PC-3 (cell line): ENCODE data around the gene ALAD. TPM values are rescaled to one million over a fixed set of nuclear protein-coding genes. Genes with fewer than 3 reads are reported as not detected.

Experiments used
- ATAC-seq: fragments of 200-7000 bp; cut with Tn5 transposase; 2 replicates; pipeline ENCODE4 v1.9.1; 2020; ENCODE audit warnings: mild to moderate bottlenecking, moderate library complexity
- BruUV-seq: library from RNA; stranded (reverse); fragments of 400-500 nt; replicated peaks from 2 replicates; lab custom pipeline; 2021; lab: Mats Ljungman, UMichigan
- CTCF ChIA-PET: fragments of 300-600 bp; sonication (Branson Sonifier 250); formaldehyde crosslinking; loops from one replicate; lab custom pipeline; 2022; ENCODE audit warnings: antibody characterized with exemption; lab: Charles Lee
- POLR2A ChIA-PET: fragments of 300-600 bp; sonication (Branson Sonifier 250); formaldehyde crosslinking; loops from one replicate; lab custom pipeline; 2022; ENCODE audit warnings: antibody characterized with exemption; ENCODE audit not compliant: unreplicated experiment; lab: Charles Lee
- DNase-seq: peaks from one replicate; pipeline ENCODE4 v3.0.0-alpha.2; 2015
- H2AFZ ChIP-seq: fragments of 300-600 bp; sonication (generic); 2 replicates; pipeline ENCODE4 v1.6.0; 2016; ENCODE audit warnings: antibody characterized with exemption, low read length
- H3F3A ChIP-seq: fragments of 300-600 bp; sonication (generic); one replicate; pipeline ENCODE4 v1.6.0; 2017; ENCODE audit warnings: antibody characterized with exemption, low read length, control low read depth, mild to moderate bottlenecking; ENCODE audit not compliant: unreplicated experiment
- H3K27ac ChIP-seq: fragments of 300-600 bp; sonication (generic); 2 replicates; pipeline ENCODE4 v1.5.1; 2016; ENCODE audit warnings: mild to moderate bottlenecking, low read length
- H3K27me3 ChIP-seq: fragments of 300-600 bp; sonication (generic); 2 replicates; pipeline ENCODE4 v1.6.1; 2016; ENCODE audit warnings: low read length, mixed read lengths
- H3K36me3 ChIP-seq: fragments of 300-600 bp; sonication (generic); 2 replicates; pipeline ENCODE4 v1.6.1; 2016; ENCODE audit warnings: low read depth, mixed run types, low read length, mixed read lengths
- H3K4me1 ChIP-seq: fragments of 300-600 bp; sonication (generic); 2 replicates; pipeline ENCODE4 v1.5.1; 2016; ENCODE audit warnings: low read length; ENCODE audit not compliant: insufficient read depth
- H3K4me2 ChIP-seq: fragments of 300-600 bp; sonication (generic); 2 replicates; pipeline ENCODE4 v1.6.0; 2016; ENCODE audit warnings: low read length
- H3K4me3 ChIP-seq: fragments of 300-600 bp; sonication (generic); 2 replicates; pipeline ENCODE4 v1.5.1; 2016; ENCODE audit warnings: mild to moderate bottlenecking, low read length, mixed read lengths
- H3K79me2 ChIP-seq: fragments of 300-600 bp; sonication (generic); 2 replicates; pipeline ENCODE4 v1.6.1; 2017; ENCODE audit warnings: low read length, mixed read lengths
- H3K9ac ChIP-seq: fragments of 300-600 bp; sonication (generic); 2 replicates; pipeline ENCODE4 v1.6.0; 2016; ENCODE audit warnings: mild to moderate bottlenecking, low read length
- H3K9me2 ChIP-seq: fragments of 300-600 bp; sonication (generic); replicated peaks from 2 replicates; pipeline ENCODE4 v1.6.1; 2016; ENCODE audit warnings: mixed run types, low read length, mixed read lengths
- H3K9me3 ChIP-seq: fragments of 300-600 bp; sonication (generic); 2 replicates; pipeline ENCODE4 v1.6.1; 2016; ENCODE audit warnings: low read length, mixed read lengths
- H4K20me1 ChIP-seq: fragments of 300-600 bp; sonication (generic); 2 replicates; pipeline ENCODE4 v1.6.1; 2016; ENCODE audit warnings: low read length, mixed read lengths
- CTCF ChIP-seq: fragments of 300-600 bp; sonication (generic); conservative IDR thresholded peaks from 2 replicates; pipeline ENCODE4 v1.5.1; 2017; ENCODE audit warnings: antibody characterized with exemption, low read depth, mild to moderate bottlenecking, low read length
- EZH2 ChIP-seq: fragments of 300-600 bp; sonication (generic); IDR thresholded peaks from one replicate; pipeline ENCODE4 v1.6.1; 2017; ENCODE audit warnings: antibody characterized with exemption, mild to moderate bottlenecking, low read length; ENCODE audit not compliant: unreplicated experiment
- EZH2phosphoT487 ChIP-seq: fragments of 300-600 bp; sonication (generic); IDR thresholded peaks from 2 replicates; pipeline ENCODE4 v1.6.1; 2018; ENCODE audit warnings: mild to moderate bottlenecking, antibody characterized with exemption, low read length, borderline replicate concordance
- intact Hi-C: fragments of 100-400 bp; cut with micrococcal nuclease; formaldehyde crosslinking; loops from 2 replicates; pipeline ENCODE4 v1.9.0; 2023
- total RNA-seq: library from RNA; depleted of rRNA; stranded (reverse); fragments of >200 nt; gene quantifications from 2 replicates; pipeline ENCODE4 v1.2.3, GENCODE V29; 2014

The ALAD gene
- total RNA-seq, 1 experiment from 2014 or later = 7.9 TPM

GRCh38 chr9:113373676-113374392, 27.2 kb downstream of the ALAD start:
- Histone ChIP-seq H3K4me1 (peaks cover 6% of the 10 kb centered on the region; the same call in 1 of the 2 replicates), H3F3A (no peaks in the 10 kb centered on the region), H3K9ac (no peak overlapping the region), H3K27ac (no peak overlapping the region), H2AFZ (no peak overlapping the region), H3K9me3 (no peaks in the 10 kb centered on the region), H3K36me3 (peaks cover 3% of the 10 kb centered on the region; the same call in 1 of the 2 replicates), H3K79me2 (peaks cover 14% of the 10 kb centered on the region), H3K4me2 (no peak overlapping the region), H3K9me2 (no peaks in the 10 kb centered on the region), H4K20me1 (no peaks in the 10 kb centered on the region), H3K4me3 (no peak overlapping the region), H3K27me3 (no peaks in the 10 kb centered on the region)
- ChIA-PET CTCF (no interaction called here), POLR2A (no interaction called here)
- intact Hi-C loops = no loop called here
- DNase-seq (no peak), ATAC-seq (no peak)
- BruUV-seq = no TSS peak
- TF ChIP-seq EZH2phosphoT487 (no peak), EZH2 (no peak), CTCF (no peak)

- no peaks in the 10 kb centered on the region for H3K9me3 ChIP-seq
- intact Hi-C loops = no loop called here
- no peak overlapping the region for H3K27ac ChIP-seq
- H3K79me2 ChIP-seq = peaks cover 14% of the 10 kb centered on the region
- BruUV-seq = no TSS peak
- no peak overlapping the region for H3K4me2 ChIP-seq
- H3K9me2 ChIP-seq = no peaks in the 10 kb centered on the region
- no peaks in the 10 kb centered on the region for H3F3A ChIP-seq
- H2AFZ ChIP-seq = no peak overlapping the region
- no peaks in the 10 kb centered on the region for H4K20me1 ChIP-seq
- H3K36me3 ChIP-seq = peaks cover 3% of the 10 kb centered on the region; the same call in 1 of the 2 replicates
- CTCF ChIA-PET = no interaction called here
- no peaks in the 10 kb centered on the region for H3K27me3 ChIP-seq
- DNase-seq = no peak
- no peak overlapping the region for H3K4me3 ChIP-seq
- POLR2A ChIA-PET = no interaction called here
- TF ChIP-seq CTCF = no peak
- no peak for TF ChIP-seq EZH2phosphoT487
- TF ChIP-seq EZH2 = no peak
- ATAC-seq = no peak
- no peak overlapping the region for H3K9ac ChIP-seq
- H3K4me1 ChIP-seq = peaks cover 6% of the 10 kb centered on the region; the same call in 1 of the 2 replicates
These were observed 27.8 kb downstream of the ALAD start for GRCh38 chr9:113373256-113373655.

- no peaks in the 10 kb centered on the region for H3F3A ChIP-seq
- CTCF ChIA-PET = no interaction called here
- H3K9ac ChIP-seq = no peak overlapping the region
- peaks cover 14% of the 10 kb centered on the region for H3K79me2 ChIP-seq
- no peak overlapping the region for H3K4me2 ChIP-seq
- H3K9me3 ChIP-seq = no peaks in the 10 kb centered on the region
- H3K27ac ChIP-seq = no peak overlapping the region
- POLR2A ChIA-PET = no interaction called here
- H3K9me2 ChIP-seq = no peaks in the 10 kb centered on the region
- H3K27me3 ChIP-seq = no peaks in the 10 kb centered on the region
- H3K4me1 ChIP-seq = peaks cover 6% of the 10 kb centered on the region; the same call in 1 of the 2 replicates
- no TSS peak for BruUV-seq
- intact Hi-C loops = no loop called here
- ATAC-seq = no peak
- no peaks in the 10 kb centered on the region for H4K20me1 ChIP-seq
- H3K4me3 ChIP-seq = no peak overlapping the region
- H3K36me3 ChIP-seq = peaks cover 3% of the 10 kb centered on the region; the same call in 1 of the 2 replicates
- no peak overlapping the region for H2AFZ ChIP-seq
- no peak for DNase-seq
- TF ChIP-seq EZH2phosphoT487 (no peak), CTCF (no peak), EZH2 (no peak)
These were observed 29.0 kb downstream of the ALAD start for GRCh38 chr9:113372059-113372458.
